OCI-LY1 (cell line): ENCODE results near the gene TENM4.

Experiments used
- H2AFZ ChIP-seq: fragments of 200-600 bp; sonication (generic), shearing (Covaris generic); 2 replicates; pipeline ENCODE4 v1.6.0; 2014; ENCODE audit warnings: antibody characterized with exemption, mild to moderate bottlenecking, low read length
- H3F3A ChIP-seq: fragments of 200-600 bp; sonication (generic), shearing (Covaris generic); 2 replicates; pipeline ENCODE4 v1.6.0; 2014; ENCODE audit warnings: mild to moderate bottlenecking, antibody characterized with exemption, low read length, moderate library complexity; ENCODE audit not compliant: insufficient read depth
- H3K27ac ChIP-seq: fragments of 200-600 bp; sonication (generic); 2 replicates; pipeline ENCODE4 v1.5.1; 2014; ENCODE audit warnings: low read length, mixed run types, mild to moderate bottlenecking, low read depth; ENCODE audit not compliant: poor library complexity, severe bottlenecking
- H3K27me3 ChIP-seq: fragments of 200-600 bp; sonication (generic); 2 replicates; pipeline ENCODE4 v1.6.0; 2014; ENCODE audit warnings: antibody characterized with exemption, mild to moderate bottlenecking, low read length, moderate library complexity; ENCODE audit not compliant: insufficient read depth
- H3K36me3 ChIP-seq: fragments of 200-600 bp; sonication (generic); 2 replicates; pipeline ENCODE4 v1.6.1; 2014; ENCODE audit warnings: mild to moderate bottlenecking, antibody characterized with exemption, low read length, moderate library complexity, mixed read lengths; ENCODE audit not compliant: insufficient read depth
- H3K4me1 ChIP-seq: fragments of 200-600 bp; sonication (generic); 2 replicates; pipeline ENCODE4 v1.5.1; 2014; ENCODE audit warnings: mild to moderate bottlenecking, low read length, moderate library complexity; ENCODE audit not compliant: insufficient read depth, severe bottlenecking
- H3K4me2 ChIP-seq: fragments of 200-600 bp; sonication (generic), shearing (Covaris generic); 2 replicates; pipeline ENCODE4 v1.6.1; 2014; ENCODE audit warnings: low read length
- H3K4me3 ChIP-seq: fragments of 200-600 bp; sonication (generic); 2 replicates; pipeline ENCODE4 v1.5.1; 2014; ENCODE audit warnings: low read length, low read depth, mild to moderate bottlenecking, mixed read lengths; ENCODE audit not compliant: poor library complexity, severe bottlenecking
- H3K79me2 ChIP-seq: fragments of 200-600 bp; shearing (Covaris generic); 2 replicates; pipeline ENCODE4 v1.6.1; 2016; ENCODE audit warnings: mixed run types, low read length, mixed read lengths; ENCODE audit not compliant: insufficient read depth
- H3K9ac ChIP-seq: fragments of 200-600 bp; sonication (generic), shearing (Covaris generic); 2 replicates; pipeline ENCODE4 v1.6.1; 2014; ENCODE audit warnings: mild to moderate bottlenecking, low read length, mixed read lengths
- H3K9me2 ChIP-seq: fragments of 200-600 bp; sonication (generic), shearing (Covaris generic); 2 replicates; pipeline ENCODE4 v1.6.1; 2014; ENCODE audit warnings: low read depth, mild to moderate bottlenecking, low read length, mixed read lengths
- H3K9me3 ChIP-seq: fragments of 200-600 bp; shearing (Covaris generic); 2 replicates; pipeline ENCODE4 v1.6.1; 2014; ENCODE audit warnings: low read length, mixed read lengths
- H4K20me1 ChIP-seq: fragments of 200-600 bp; sonication (generic), shearing (Covaris generic); 2 replicates; pipeline ENCODE4 v1.6.0; 2016; ENCODE audit warnings: mild to moderate bottlenecking, low read length; ENCODE audit not compliant: insufficient read depth
- CTCF ChIP-seq: fragments of 200-600 bp; sonication (generic), shearing (Covaris generic); IDR thresholded peaks from 2 replicates; pipeline ENCODE4 v1.5.1; 2017; ENCODE audit warnings: mild to moderate bottlenecking, antibody characterized with exemption, low read length, moderate library complexity, mixed read lengths
- EZH2 ChIP-seq: fragments of 200-600 bp; sonication (generic), shearing (Covaris generic); IDR thresholded peaks from 2 replicates; pipeline ENCODE4 v1.8.0; 2017; ENCODE audit warnings: borderline replicate concordance, mixed run types, mild to moderate bottlenecking, antibody characterized with exemption, low read length, moderate library complexity, mixed read lengths

The TENM4 gene

GRCh38 chr11:79273781-79274180, 167.0 kb downstream of the TENM4 start:
- H3K9me2 ChIP-seq, result no peaks in the 10 kb centered on the region
- H3F3A ChIP-seq, result no peaks in the 10 kb centered on the region
- no peak overlapping the region for H3K4me3 ChIP-seq
- H3K9me3 ChIP-seq, result no peaks in the 10 kb centered on the region
- no peaks in the 10 kb centered on the region for H4K20me1 ChIP-seq
- H3K27me3 ChIP-seq, result no peaks in the 10 kb centered on the region
- H3K79me2 ChIP-seq, result no peaks in the 10 kb centered on the region
- H3K4me1 ChIP-seq, result no peaks in the 10 kb centered on the region
- H3K9ac ChIP-seq, result no peak overlapping the region
- no peak overlapping the region for H3K27ac ChIP-seq
- TF ChIP-seq EZH2 (no peak), CTCF (no peak)
- no peak overlapping the region for H3K4me2 ChIP-seq
- H2AFZ ChIP-seq, result no peak overlapping the region
- H3K36me3 ChIP-seq, result no peaks in the 10 kb centered on the region

GRCh38 chr11:79269611-79270307, 171.1 kb downstream of the TENM4 start:
- H3K9ac ChIP-seq, result no peak overlapping the region
- H3K27ac ChIP-seq, result no peak overlapping the region
- no peaks in the 10 kb centered on the region for H3K9me3 ChIP-seq
- no peaks in the 10 kb centered on the region for H4K20me1 ChIP-seq
- no peak overlapping the region for H2AFZ ChIP-seq
- H3K9me2 ChIP-seq, result no peaks in the 10 kb centered on the region
- no peaks in the 10 kb centered on the region for H3K36me3 ChIP-seq
- TF ChIP-seq EZH2 (no peak), CTCF (no peak)
- no peaks in the 10 kb centered on the region for H3K27me3 ChIP-seq
- no peaks in the 10 kb centered on the region for H3F3A ChIP-seq
- no peaks in the 10 kb centered on the region for H3K79me2 ChIP-seq
- no peak overlapping the region for H3K4me3 ChIP-seq
- no peak overlapping the region for H3K4me2 ChIP-seq
- H3K4me1 ChIP-seq, result no peaks in the 10 kb centered on the region

- Histone ChIP-seq H3K9me2 (no peaks in the 10 kb centered on the region), H3K4me1 (no peaks in the 10 kb centered on the region), H3F3A (no peaks in the 10 kb centered on the region), H3K79me2 (no peaks in the 10 kb centered on the region), H3K9ac (no peak overlapping the region), H3K9me3 (no peaks in the 10 kb centered on the region), H4K20me1 (no peaks in the 10 kb centered on the region), H3K27ac (no peak overlapping the region), H3K4me3 (no peak overlapping the region), H3K36me3 (no peaks in the 10 kb centered on the region), H2AFZ (no peak overlapping the region), H3K27me3 (no peaks in the 10 kb centered on the region), H3K4me2 (no peak overlapping the region)
- no peak for TF ChIP-seq CTCF
- no peak for TF ChIP-seq EZH2
Observed at GRCh38 chr11:79266396-79266795, 174.4 kb downstream of the TENM4 start.
